HG03460 (cell line): ENCODE measurements around the gene PTPN3.
A peak's percentile ranks its signal among the peaks of the same experiment; 100 is the strongest.

Source experiments
- ATAC-seq: cut with Tn5 transposase; IDR thresholded peaks from one replicate; pipeline ENCODE4 v1.9.1; 2021; ENCODE audit not compliant: unreplicated experiment

PTPN3 gene

GRCh38 chr9:109454601-109455155 lies 43.4 kb downstream of the PTPN3 start:
- no peak for ATAC-seq

GRCh38 chr9:109454041-109454440 lies 44.1 kb downstream of the PTPN3 start:
- ATAC-seq: no peak

- no peak for ATAC-seq
These were observed 44.8 kb downstream of the PTPN3 start for GRCh38 chr9:109453210-109453842.

DNA sequence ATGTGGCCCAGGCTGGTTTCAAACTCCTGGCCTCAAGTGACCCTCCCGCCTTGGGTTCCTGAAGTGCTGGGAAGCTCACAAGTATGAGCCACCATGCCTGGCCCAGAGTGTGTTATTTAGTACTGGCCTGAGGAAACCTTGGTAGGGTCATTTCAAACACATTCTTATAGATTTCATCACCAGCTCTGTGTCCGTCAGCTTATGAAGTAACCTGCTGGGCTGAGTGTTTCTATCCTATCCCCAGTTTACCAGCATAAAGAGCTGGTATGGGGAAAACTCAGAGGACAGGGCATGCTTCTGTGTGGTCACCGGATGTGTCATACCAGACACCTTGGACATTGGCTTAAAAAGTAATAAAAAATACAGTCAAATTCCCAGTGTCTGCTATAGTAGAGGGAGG lies 45.3 kb downstream of the PTPN3 start:
- no peak for ATAC-seq

DNA sequence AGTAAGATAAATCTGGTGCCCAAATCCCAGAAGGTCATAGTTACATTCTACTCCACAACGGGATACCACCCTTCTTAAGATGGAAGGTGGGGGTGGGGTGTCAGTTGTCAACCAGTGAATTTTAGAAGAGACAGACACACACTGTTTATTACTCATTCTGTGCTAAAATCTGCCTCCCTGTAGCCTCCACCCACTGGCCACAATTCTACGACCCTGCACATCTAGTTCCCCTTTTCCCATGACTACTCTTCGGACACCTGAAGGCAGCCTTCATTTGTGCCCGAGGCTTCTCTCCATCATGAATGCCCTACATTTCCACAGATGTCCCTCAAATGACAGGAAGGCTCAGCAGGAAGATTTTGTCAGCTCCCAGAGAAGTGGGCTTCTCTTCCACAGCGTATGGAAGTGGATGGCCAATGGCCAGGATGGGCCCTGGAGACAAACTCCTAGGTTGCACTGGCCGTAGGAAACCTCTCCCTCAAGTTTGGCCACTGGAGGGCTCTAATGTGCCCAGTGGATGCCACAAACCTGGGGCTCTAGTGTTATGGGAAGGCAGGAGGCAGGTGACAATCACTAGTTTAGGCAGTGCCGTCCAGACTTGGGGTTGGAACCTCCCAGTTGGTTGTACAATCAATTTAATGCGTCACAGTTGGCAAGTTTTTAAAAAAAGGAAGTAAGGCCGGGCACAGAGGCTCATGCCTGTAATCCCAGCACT lies 46.6 kb downstream of the PTPN3 start:
- ATAC-seq: no peak

DNA sequence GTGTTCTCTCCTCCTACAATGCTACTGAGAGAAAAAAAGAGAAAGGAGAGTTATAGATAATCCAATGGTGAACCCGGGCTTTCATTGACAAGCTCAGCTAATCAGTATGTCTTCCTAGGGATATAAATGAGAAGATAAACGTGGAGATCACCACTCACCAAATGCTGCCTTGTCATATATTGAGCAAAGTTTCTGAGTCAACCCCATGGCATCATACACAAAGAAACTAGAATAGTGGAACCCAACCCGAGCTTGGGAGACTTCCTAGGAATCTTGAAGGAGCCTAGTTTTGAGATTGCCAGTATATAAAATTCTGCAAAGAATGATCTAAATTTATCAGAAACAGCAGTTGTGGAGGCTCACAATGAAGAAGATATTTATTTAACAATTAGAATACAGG lies 47.8 kb downstream of the PTPN3 start:
- ATAC-seq: no peak

DNA sequence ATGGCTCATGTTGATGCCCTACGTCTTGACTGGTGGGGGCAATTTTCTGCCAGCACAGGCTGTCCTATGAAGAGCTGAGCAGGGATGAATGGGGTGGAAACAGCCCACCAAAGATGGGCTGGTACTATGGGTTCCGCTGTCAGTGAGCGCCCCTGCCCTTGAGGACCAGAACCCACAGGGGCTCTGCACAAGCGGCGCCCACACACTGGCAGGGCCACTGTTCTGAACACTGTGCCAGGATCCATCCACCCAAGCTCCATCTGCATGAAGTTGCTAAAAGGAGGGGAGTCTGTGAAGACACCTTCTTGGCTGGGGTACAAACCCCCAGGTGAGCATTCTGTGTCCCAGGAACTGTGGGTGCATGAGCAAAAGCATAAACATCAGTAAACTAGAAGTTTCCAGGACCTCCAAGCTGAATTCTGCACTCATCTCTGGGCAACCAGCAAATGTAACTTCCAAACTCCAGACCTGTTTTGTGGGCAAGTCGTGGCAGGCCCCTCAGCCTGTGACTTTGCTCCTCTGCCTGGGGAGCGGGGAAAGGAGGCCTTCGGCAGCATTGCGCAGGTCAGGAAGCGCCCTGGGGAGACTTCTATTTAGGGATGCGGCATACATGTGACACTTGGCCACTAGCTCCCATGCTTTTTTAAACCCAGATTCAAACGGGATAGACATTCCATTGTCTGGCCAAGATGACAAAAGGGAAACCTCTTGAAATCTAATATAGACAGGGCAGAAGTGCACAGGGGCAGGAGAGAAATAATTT lies 48.9 kb downstream of the PTPN3 start:
- no peak for ATAC-seq

GRCh38 chr9:109448223-109448622 lies 49.9 kb downstream of the PTPN3 start:
- no peak for ATAC-seq

- no peak for ATAC-seq
These were observed 50.6 kb downstream of the PTPN3 start for GRCh38 chr9:109447329-109448076.

DNA sequence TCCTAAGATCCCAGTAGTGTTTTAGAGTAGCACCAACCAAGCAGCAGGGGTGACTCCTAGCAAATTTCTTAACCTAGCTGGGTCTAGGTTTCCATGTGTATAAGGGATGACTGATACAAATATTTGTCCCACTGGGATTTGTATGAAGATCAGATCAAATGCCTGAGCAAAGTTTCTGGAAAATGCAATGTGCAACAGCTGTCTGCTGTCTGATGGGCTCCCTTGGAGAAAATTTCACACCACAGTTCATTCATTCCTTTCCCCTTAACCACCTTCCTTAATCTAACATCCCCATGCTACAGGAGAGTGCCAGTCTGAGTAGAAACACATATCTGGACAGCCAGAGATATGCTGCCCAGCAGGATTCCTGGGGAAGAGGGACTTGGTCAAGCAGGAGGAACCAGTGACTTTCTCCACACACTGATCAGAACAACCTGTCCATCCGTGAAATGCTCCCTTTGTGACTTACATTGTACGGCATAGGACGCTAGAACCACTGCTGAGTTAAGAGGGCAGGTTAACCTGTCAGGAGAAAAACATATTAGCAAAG lies 53.3 kb downstream of the PTPN3 start:
- no peak for ATAC-seq

GRCh38 chr9:109442716-109443115 lies 55.4 kb downstream of the PTPN3 start:
- ATAC-seq: no peak

GRCh38 chr9:109441296-109441695 lies 56.8 kb downstream of the PTPN3 start:
- ATAC-seq: no peak

DNA sequence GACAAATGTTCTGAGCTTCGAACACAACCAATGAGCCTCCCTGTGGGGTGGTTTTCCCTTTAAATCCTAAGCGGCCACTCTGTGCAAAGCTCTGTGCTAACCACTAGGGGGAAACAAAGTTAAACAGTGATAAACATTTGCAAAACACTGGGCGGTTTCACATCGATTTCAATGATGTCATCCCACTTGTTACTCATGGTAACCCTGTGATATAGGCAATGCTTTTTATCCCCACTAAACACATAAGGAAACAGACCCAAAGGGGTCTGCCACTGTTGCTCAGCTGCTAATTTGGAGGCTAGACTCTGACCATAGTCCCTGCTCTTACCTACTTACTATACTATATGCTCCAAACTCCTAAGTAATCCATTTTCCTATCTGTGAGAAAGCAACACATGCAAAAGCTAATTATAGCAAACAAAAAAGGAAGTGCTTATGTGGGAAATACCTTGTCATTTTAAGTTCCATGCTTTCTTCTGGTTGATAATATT lies 57.3 kb downstream of the PTPN3 start:
- peak; percentile 86 for ATAC-seq

DNA sequence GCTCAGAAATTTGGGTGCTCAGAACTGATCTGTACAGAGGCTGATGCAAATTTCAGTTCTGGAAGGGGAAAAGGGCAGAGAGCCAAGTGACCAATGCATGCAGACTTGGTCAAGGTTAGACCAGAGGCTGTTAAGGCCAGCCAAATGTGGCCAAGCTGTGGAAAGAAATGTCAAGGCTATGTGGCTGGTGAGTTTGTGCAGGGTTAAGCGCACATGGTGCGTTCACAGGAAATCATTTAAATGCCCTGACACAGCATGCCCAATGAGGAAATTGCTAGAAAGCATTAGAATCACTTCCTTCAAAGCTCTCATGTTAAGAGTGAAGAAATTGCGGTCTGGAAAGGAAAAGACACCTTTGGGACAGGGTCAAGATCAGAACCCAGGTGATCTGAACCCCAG lies 58.0 kb downstream of the PTPN3 start:
- ATAC-seq: peak; percentile 43

DNA sequence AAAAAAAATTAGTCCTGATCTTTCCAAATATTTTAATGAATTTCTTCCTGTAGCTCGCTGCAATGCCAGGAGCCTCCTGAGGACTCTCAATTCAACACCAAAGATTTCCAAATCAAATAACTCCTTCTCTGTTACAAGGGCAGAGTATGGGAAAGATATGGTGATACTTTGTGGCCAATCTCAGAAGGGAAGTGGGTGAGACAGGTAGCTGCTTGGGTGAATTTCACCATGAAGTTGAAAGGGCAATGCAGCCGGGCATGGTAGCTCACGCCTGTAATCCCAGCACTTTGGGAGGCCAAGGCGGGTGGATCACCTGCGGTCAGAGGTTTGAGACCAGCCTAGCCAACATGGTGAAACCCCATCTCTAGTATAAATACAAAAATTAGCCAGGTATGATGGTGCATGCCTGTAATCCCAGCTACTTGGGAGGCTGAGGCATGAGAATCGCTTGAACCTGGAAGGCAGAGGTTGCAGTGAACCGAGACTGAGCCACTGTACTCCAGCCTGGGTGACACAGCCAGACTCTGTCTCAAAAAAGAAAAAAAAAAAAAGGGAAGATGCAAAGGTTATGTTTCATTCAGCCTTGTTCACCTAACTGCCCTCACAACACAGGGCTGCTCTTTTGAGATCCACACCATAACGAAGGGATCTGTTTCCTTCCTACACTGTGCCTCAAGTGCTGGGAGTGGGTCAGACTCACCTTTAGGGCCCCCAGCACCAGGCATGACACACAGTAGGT lies 58.6 kb downstream of the PTPN3 start:
- no peak for ATAC-seq

DNA sequence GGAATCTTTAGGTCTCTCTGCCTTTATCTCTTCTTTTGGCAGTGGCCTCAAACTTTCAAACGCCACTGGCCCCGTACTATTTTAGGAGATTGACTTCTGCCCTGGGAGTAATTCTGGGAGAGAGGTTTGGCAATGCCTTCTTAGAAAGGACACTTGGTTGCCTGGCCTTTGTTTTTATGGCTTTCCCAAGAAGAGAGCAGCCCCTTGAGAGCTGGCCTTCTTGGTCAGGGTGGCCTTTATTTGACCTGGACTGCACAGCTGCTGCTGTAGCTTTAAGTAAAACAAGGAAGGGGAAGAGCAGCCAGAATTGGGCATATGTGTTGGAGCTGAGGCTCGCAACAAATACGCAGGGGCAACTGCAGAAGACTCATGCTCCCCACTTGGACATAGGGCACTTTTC lies 60.8 kb downstream of the PTPN3 start:
- ATAC-seq: no peak

DNA sequence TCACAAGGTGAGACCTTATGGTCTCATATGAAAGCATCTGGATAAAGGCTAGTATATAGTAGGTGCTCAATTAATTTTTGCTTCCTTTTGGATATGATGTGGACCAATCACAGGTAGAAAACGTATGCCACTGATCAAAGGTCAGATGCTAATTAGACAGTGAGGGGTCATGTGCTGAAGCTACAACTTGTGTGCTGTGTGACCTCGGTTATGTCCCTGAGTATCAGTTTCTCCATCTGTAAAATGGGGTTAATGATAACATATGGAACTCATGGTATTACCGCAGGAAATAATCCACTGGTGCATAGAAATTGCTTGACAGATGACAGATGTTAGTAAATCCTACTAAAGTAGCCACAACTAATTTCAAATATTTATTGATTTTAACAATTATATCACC lies 62.0 kb downstream of the PTPN3 start:
- ATAC-seq: no peak

DNA sequence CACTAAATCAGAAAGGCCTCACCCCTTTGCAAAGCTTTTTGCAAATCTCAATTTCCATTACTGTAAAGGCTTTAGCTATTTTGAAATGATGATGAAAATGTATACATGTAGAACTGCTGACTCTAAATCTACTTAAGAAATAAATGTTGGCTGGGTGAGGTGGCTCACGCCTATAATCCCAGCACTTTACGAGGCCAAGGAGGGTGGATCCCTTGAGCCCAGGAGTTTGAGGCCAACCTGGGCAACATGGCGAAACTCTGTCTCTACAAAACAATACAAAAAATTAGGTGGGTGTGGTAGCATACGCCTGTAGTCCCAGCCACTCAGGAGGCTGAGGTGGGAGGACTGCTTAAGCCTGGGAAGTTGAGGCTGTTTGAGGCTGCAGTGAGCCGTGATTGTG lies 64.6 kb downstream of the PTPN3 start:
- ATAC-seq: no peak

- ATAC-seq: no peak
These were observed 67.9 kb downstream of the PTPN3 start for GRCh38 chr9:109430231-109430630.

DNA sequence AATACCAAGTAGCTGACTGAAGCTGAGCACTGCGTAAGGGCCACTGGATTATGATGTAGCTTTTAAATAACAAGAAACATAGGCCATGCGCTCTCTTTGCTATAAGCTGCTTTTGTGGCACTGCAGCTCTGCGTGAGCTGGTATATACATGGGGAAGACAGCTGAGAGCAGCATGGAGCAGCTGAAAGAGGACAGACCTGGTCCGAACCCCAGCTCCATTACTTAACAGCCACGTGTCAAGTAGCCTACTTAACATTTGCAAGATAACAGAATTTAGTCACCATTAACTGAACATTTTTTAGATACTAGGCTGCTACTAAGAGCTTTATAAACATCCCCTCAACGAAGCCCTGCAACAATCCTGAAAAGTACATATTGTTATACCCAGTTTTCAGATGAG lies 69.3 kb downstream of the PTPN3 start:
- ATAC-seq: no peak
